GM18507 (cell line): ENCODE results near the gene FAM89B.
"Not testable (repeated sequence)": the region's sequence is repeated elsewhere in the genome, so short reads cannot be mapped to it uniquely, and the experiment has no call there.

Experiments used
- DNase-seq: peaks from one replicate; pipeline ENCODE4 v3.0.0; 2011; ENCODE audit warnings: low read depth; ENCODE audit not compliant: insufficient read length; ENCODE audit errors: extremely low spot score
- FAIRE-seq: peaks from 2 replicates; lab custom pipeline; 2011; peaks lifted over from hg19 to GRCh38; lab: Jason Lieb, UNC

Gene FAM89B

DNA sequence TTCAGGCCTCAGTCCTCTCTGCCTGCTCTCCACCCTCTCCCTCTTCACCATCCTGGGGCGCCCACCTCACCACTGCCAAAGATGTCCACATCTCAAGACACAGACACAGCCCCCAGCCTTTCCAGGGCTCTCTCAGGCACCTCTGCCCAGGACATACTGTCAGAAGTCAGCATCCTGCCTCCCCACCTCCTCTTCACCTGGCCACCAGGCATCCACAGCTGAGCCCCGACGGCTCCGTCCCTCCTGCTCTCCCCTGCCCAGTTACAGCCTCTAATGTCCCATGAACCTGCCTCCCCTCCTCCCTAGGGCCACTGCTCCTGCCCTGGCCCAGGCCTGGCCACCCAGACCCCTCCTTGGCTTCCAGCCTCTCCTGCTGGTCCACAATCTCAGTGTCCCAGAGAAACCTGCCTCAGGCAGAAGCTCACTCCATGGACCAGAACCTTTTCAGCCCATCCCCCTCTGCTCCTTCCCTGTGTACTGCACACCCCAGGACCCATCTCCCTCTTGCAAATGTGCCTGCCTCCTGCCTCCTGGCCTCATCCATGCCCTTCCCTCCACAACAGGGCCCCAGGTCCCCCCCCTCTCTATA lies 17.4 kb upstream of the FAM89B start:
- no peak for DNase-seq

DNA sequence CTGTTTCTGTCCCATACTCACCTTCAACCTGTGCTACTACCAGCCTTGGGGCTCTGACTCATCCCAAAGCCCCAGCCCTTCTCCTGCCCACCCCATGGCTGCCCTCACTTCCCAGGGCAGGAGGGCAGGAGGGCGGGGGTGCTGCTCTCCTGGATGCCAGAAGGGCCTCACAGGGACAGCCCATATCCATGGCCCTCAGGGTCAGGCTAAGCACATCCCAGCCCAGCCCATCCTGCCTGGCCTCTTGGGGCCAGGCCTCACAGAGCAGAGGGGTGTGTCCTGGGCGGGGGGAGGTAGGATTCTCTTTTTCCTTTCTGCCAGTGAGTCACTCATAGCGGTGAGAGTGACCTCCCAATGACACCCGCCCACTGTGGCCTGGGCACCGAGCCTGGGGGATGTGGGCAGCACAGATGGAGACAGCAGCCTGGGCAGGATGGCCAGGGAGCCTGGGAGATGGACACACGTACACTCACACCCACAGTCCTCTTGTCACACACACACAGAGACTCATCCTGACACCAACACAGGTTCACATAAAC lies 16.6 kb upstream of the FAM89B start:
- no peak for DNase-seq
- FAIRE-seq, result no peak

More for the DNA sequence above, 17.4 kb upstream of the FAM89B start:
- FAIRE-seq, result no peak

GRCh38 chr11:65556470-65557279 lies 15.7 kb upstream of the FAM89B start:
- DNase-seq, result no peak

DNA sequence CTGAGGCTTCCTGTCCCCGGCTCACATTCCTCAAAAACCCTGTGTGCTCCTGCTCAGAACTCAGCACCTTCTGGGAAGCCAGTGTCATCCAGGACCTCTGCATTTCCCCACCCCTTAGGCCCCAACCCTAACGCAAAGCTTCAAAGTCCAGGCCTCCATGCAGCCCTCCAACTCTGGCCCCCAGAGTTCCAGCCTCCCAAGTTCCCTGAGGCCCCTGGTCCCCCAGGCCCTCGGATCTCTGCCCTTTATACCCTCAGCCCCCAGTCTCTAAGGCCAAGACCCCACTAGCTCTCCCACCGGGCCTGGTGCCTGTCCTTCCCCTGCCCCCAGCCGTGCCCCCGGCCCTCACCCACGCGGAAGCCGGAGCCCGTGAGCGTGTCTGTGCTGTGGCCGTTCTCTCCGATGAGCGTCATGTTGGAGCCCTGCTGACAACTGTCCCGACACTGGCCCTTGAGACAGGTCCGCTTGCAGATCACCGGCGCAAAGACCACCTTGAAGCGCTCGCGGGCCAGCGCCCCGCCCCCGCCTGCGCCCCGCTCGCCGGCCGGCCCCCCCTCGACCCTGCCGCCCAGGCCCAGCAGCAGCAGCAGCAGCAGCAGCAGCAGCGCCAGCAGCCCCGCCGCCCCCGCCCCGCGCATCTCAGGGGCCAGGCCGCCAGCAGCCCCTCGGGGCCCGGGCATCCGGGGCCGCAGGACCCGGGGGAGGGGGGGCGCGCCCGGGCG lies 14.9 kb upstream of the FAM89B start:
- DNase-seq (no peak), FAIRE-seq (no peak)

More at GRCh38 chr11:65556470-65557279, 15.7 kb upstream of the FAM89B start:
- FAIRE-seq, result no peak

DNA sequence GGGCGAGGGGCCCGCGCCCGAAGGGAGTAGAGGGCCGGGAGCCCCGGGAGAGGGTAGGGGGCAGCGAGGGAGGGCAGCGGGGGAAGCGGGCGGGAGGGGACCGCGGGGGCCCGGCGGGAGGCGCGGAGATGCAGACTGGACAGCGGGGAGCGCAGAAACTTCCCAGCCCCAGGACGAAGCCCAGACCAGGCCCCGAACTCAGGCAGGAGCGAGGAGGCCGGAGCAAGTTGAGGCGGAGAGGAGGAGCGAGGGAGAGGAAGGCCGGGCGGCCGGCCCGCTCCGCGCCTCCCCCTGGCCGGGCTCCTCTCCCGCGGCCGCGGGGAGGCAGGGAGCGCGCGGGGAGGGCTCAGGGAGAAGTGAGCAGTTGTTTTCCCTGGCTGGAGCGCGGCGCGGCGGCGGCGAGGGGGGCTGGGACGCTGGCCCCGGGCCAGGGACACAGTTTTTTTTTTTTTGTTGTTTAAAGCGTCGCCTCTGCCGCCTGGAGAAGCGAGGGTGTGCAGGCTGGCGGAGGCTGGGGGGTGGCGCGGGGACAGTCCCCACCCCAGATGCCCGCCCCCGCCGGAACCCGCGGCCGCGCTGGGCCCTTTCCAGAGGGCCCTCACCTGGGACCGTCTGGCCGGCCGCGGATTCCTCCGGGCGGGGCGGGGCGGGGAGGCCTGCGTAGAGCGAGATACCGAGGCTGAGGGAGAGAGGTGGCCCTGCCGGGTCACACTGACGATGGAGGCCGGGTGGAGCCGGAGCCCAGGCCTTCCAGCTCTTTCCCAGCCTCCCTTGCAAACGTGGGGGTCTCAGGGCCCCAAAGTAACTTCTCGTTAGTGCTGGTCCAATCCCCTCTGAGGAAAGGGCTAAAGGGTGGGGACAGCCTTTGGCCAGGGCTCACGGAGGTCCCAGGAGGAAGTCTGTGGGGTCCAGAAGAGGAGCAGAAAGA lies 14.1 kb upstream of the FAM89B start, which contains the start of gene LTBP3:
Gene LTBP3 (minus strand): TSS at position 358 of the 928 bp plus-strand sequence. CDS start 400 bp downstream, outside the sequence.
- no peak for FAIRE-seq
- no peak for DNase-seq

- DNase-seq (no peak), FAIRE-seq (no peak)
Measured at GRCh38 chr11:65558930-65559509, 13.3 kb upstream of the FAM89B start.

DNA sequence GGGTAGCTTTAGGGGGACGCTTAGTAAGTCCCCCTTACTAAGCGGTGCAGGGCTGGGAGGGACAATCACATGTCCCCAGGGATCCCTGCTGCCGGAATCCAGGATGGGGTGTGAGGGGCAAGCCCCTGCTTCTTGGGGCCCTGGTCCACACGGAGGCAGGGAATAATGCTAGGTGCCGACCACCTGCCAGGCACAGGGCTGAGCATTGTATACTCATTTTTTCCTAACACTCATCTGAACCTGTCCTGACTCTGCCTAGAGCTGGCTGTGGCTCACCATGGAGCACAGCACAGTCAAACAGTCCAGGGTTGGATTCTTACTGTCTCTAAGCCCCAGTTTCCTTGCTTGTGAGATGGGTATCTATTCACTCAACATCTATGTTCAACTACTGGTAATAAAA lies 12.8 kb upstream of the FAM89B start:
- FAIRE-seq, result no peak
- DNase-seq, result no peak

- FAIRE-seq (no peak), DNase-seq (no peak)
Measured at GRCh38 chr11:65559951-65560537, 12.3 kb upstream of the FAM89B start.

DNA sequence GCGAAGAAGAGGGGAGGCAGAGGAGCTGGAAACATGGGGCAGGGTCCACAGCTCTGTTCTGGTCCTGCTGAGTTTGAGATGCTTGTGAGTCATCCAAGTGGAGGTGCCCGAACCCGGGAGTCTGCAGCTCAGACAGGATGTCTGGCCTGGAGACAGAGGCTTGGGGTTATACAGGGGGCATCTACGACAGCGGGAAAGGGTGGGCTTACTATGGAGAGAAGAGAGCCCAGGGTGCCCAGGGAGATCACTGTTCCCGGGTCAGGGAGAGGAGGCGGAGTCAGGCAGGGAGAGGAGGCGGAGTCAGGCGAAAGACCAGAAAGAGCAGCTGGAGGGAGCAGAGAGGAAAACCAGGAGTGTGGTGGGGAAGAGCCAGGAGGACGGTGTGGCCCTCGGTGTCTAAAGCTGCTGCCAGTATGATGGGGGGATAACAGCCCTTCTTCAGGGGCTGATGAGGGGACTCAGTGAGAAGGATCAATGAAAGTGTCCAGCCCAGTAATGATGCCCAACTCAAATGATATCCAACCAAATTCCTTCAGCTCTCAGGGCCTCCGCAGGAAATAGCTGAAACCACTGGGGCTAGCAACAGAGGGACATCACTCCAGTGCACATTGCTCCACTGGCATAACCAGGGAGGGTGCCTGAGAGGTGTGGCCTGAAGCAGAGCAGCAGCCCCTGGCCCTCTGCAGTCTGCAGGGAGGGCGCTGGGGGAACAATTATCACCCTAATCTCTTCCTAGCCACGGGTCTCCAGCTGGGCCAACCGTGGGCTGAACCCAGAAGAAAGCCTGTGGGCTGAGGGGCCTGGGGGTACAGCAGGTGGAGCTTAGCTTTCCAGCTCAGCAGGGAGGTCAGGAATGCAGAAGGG lies 11.6 kb upstream of the FAM89B start:
- FAIRE-seq (no peak), DNase-seq (no peak)

GRCh38 chr11:65562020-65562419 lies 10.3 kb upstream of the FAM89B start:
- DNase-seq (no peak), FAIRE-seq (no peak)

DNA sequence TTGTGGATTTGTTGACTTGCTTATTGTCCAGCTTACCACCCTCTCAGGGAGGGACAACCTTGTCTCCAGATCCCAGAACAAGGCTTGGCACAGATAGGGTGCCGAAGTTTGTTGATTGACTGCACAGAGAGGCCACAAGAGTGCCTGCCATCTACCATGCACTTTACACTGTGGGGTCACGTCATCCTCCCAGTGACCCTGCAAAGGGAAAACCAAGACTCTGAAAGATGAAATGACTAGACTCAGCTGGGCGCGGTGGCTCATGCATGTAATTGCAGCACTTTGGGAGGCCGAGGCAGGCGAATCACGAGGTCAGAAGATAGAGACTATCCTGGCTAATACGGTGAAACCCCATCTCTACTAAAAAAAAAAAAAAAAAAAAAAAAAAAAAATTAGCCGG lies 9.6 kb upstream of the FAM89B start:
- FAIRE-seq (no peak), DNase-seq (no peak)

- DNase-seq (no peak), FAIRE-seq (no peak)
Measured at GRCh38 chr11:65563601-65564000, 8.7 kb upstream of the FAM89B start.

DNA sequence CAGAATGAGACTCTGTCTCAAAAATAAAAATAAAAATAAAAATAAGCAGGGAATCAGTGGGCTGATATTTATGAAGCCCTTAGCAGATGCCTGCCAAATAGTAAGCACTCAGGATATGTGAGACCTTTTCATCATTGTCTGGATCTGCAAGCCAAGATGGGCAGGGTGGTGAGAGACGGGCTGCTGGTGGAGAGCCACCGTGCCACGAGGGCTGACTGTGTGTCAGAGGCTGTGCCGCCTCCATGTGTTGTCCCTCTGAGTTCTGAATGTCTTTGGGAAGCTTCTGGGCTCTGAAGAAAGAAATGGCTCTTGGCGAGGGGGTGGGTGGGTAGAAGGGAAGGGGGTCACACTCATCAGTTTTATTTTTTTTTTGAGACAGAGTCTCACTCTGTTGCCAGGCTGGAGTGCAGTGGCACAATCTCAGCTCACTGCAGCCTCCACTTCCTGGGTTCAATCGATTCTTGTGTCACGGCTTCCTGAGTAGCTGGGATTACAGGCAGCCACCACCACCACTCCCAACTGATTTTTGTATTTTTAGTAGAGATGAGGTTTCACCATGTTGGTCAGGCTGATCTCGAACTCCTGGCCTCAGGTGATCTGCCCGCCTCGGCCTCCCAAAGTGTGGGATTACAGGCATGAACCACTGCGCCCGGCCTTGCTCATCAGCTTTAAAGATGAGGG lies 7.3 kb upstream of the FAM89B start:
- FAIRE-seq, DNase-seq: not testable (repeated sequence)

- no peak for FAIRE-seq
- no peak for DNase-seq
Measured at GRCh38 chr11:65565624-65566453, 6.5 kb upstream of the FAM89B start.

DNA sequence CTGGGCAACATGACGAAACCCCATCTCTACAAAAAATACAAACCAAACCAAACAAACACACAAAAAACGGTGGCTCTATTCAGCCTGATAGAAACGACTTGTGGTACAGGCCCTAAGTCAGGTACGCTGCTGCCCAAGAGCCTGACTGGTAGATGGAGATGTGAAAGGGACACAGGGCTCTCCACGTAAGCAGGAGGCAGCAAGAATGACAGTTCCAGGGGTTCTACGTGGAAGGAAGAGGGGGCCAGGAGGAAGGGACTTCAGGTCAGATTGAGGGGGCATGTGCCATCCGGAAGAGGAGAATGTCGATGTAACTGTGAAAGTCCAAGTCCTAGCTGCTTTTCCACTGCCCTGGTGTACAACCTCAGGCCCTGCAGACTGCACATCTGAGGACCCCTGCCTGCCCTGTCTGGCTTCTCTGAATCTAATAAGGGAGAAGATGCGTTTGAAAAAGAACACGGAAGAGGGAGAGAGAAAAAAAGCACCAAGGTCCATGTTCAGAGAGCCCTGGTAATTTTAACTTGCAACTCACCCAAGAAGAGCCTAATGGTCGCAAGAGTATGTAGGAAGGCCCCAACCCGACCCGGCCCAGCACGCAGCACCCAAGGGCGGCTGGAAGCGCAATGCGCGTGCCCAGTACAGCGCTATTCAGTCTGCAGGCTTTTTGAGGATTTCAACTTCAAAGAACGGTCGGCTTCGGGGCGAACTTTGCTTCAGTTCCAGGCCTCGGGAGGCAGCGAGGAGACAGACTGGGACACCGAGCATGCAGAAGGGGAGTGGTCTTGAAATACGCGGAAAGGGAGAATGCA lies 3.0 kb upstream of the FAM89B start:
- no peak for FAIRE-seq
- no peak for DNase-seq
